ENCODE measurements around the gene IL15RA.
"Not testable (repeated sequence)": the region's sequence is repeated elsewhere in the genome, so short reads cannot be mapped to it uniquely, and the experiment has no call there.

IL15RA gene

GRCh38 chr10:5933909-5934546 is 43.3 kb downstream of the IL15RA start:
- in situ Hi-C loops (cut with MboI; ENCODE audit: low sequenced_read_pairs) = no loop called here

GRCh38 chr10:5932345-5932744 is 45.0 kb downstream of the IL15RA start:
- in situ Hi-C loops (cut with MboI; ENCODE audit: low sequenced_read_pairs) = no loop called here

- in situ Hi-C loops (cut with MboI; ENCODE audit: low sequenced_read_pairs) = no loop called here
Observed at GRCh38 chr10:5930272-5930671, 47.1 kb downstream of the IL15RA start.

- in situ Hi-C loops (cut with MboI; ENCODE audit: low sequenced_read_pairs) = no loop called here
Observed at GRCh38 chr10:5929442-5929841, 47.9 kb downstream of the IL15RA start.

- in situ Hi-C loops (cut with MboI; ENCODE audit: low sequenced_read_pairs) = no loop called here
Observed at GRCh38 chr10:5927306-5927705, 50.0 kb downstream of the IL15RA start.

GRCh38 chr10:5924889-5925288 is 52.5 kb downstream of the IL15RA start:
- in situ Hi-C loops (cut with MboI; ENCODE audit: low sequenced_read_pairs) = no loop called here

GRCh38 chr10:5921746-5922145 is 55.6 kb downstream of the IL15RA start:
- in situ Hi-C loops (cut with MboI; ENCODE audit: low sequenced_read_pairs) = no loop called here

- in situ Hi-C loops (cut with MboI; ENCODE audit: low sequenced_read_pairs) = no loop called here
Observed at GRCh38 chr10:5919568-5919967, 57.8 kb downstream of the IL15RA start.

- in situ Hi-C loops (cut with MboI; ENCODE audit: low sequenced_read_pairs) = no loop called here
Observed at GRCh38 chr10:5918763-5919162, 58.6 kb downstream of the IL15RA start.

- in situ Hi-C loops (cut with MboI; ENCODE audit: low sequenced_read_pairs) = no loop called here
Observed at GRCh38 chr10:5917305-5917704, 60.0 kb downstream of the IL15RA start.

- in situ Hi-C loops (cut with MboI; ENCODE audit: low sequenced_read_pairs) = no loop called here
Observed at GRCh38 chr10:5915451-5915850, 61.9 kb downstream of the IL15RA start.

GRCh38 chr10:5913736-5914135 is 63.6 kb downstream of the IL15RA start:
- in situ Hi-C loops (cut with MboI; ENCODE audit: low sequenced_read_pairs) = no loop called here

- in situ Hi-C loops (cut with MboI; ENCODE audit: low sequenced_read_pairs) = no loop called here
Observed at GRCh38 chr10:5911670-5912069, 65.7 kb downstream of the IL15RA start.

GRCh38 chr10:5910323-5911100 is 66.8 kb downstream of the IL15RA start:
- in situ Hi-C loops (cut with MboI; ENCODE audit: low sequenced_read_pairs) = no loop called here

- in situ Hi-C loops (cut with MboI; ENCODE audit: low sequenced_read_pairs) = not testable (repeated sequence)
Observed at GRCh38 chr10:5908676-5909075, 68.7 kb downstream of the IL15RA start.

- in situ Hi-C loops (cut with MboI; ENCODE audit: low sequenced_read_pairs) = no loop called here
Observed at GRCh38 chr10:5906651-5907050, 70.7 kb downstream of the IL15RA start.

- in situ Hi-C loops (cut with MboI; ENCODE audit: low sequenced_read_pairs) = no loop called here
Observed at GRCh38 chr10:5905854-5906507, 71.4 kb downstream of the IL15RA start.

- in situ Hi-C loops (cut with MboI; ENCODE audit: low sequenced_read_pairs) = no loop called here
Observed at GRCh38 chr10:5904227-5904626, 73.1 kb downstream of the IL15RA start.

- in situ Hi-C loops (cut with MboI; ENCODE audit: low sequenced_read_pairs) = no loop called here
Observed at GRCh38 chr10:5903563-5903962, 73.8 kb downstream of the IL15RA start.

- in situ Hi-C loops (cut with MboI; ENCODE audit: low sequenced_read_pairs) = no loop called here
Observed at GRCh38 chr10:5902511-5903274, 74.7 kb downstream of the IL15RA start.
